ENCODE data around the gene UBAP1.
"Not testable (repeated sequence)": the region's sequence is repeated elsewhere in the genome, so short reads cannot be mapped to it uniquely, and the experiment has no call there.

Gene UBAP1

DNA sequence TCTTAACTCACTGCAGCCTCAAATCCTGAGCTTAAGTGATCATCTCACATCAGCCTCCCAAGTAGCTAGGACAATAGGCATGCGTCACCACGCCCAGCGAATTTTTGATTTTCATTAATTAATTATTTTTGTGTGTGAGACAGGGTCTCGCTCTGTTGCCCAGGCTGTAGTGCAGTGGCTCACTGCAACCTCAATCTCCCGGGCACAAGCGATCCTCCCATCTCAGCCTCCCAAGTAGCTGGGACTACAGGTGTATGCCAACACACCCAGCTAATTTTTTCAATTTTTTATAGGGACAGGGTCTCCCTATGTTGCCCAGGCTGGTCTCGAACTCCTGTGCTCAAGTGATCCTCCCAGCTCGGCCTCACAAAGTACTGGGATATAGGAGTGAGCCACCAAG, 41.4 kb downstream of the UBAP1 start:
- in situ Hi-C loops (cut with HindIII; ENCODE audit: low sequenced_read_pairs), result no loop called here

DNA sequence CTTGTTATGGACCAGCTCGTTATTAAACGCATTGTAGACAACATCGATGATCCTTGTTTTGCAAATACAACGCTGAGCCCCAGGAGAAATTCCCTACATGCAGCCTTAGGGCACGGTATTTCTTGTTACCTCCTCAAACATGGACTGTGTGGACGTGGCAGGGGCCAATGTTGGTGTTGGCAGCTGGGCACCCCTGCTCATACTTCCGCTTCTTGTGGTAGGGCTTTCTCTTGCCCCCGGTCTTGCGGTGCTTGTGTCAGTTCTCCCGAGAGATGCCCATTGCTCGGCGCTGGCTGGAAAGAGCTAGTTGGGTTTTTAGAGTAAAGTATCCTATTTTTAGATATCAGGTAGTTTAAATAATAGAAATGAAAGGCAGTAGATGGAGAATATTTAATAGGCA, 45.5 kb downstream of the UBAP1 start:
- in situ Hi-C loops (cut with HindIII; ENCODE audit: low sequenced_read_pairs), result no loop called here

DNA sequence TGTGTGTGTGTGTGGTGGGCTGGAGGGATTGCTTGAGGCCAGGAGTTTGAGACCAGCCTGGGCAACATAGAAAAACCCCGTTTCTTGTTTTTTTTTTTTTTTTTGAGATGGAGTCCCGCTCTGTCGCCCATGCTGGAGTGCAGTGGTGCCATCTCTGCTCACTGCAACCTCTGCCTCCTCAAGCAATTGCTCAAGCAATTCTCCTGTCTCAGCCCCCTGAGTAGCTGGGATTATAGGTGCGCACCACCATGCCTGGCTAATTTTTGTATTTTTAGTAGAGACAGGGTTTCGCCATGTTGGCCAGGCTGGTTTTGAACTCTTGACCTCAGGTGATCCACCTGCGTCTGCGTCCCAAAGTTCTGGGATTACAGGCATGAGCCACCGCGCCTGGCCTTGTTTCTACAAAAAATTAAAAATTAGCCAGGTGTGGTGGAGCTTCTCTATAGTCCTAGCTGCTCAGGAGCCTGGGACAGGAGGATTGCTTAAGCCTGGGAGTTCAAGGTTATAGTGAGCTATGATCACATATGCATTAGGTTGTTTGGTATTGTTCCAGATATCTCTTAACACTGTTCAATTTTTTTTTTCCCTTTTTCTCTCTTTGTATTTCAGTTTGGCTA, 47.4 kb downstream of the UBAP1 start:
- in situ Hi-C loops (cut with HindIII; ENCODE audit: low sequenced_read_pairs), result not testable (repeated sequence)

DNA sequence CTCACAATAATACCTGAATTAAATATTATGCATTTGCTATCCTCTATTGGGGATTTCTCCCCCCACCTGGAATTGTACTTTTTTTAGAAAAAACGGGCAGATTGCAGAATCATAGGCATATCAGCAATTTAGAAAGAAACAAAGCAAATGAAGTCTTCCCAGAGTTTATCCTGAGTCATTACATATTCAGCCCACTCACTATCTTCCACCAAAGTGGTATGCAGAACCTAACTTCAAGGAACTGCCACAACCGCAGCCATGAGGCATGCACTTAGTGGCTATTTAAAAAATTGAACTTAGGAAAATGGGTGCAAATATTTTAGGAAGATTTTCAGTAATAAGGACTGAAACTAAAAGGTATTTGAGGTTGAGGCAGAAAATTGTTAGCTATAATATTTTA, 48.6 kb downstream of the UBAP1 start:
- in situ Hi-C loops (cut with HindIII; ENCODE audit: low sequenced_read_pairs), result no loop called here

DNA sequence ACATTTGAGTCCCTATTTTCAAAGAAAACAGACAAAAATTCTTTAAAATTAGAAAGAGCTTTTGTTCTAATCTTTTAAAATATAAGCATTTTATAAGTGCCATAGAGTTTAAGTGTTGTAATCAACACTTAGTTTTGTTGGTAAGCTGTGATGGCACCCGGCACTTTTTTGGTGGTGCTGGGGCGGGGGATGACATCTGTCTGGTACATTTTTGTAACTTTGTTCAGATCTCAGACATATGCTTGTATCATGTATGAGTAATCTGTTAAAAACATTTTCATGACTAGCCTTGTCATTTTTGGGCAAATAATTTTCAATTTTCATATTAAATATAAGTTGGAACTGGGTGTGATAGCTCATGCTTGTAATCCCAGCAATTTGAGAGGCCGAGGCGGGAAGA, 51.7 kb downstream of the UBAP1 start:
- in situ Hi-C loops (cut with HindIII; ENCODE audit: low sequenced_read_pairs), result no loop called here

DNA sequence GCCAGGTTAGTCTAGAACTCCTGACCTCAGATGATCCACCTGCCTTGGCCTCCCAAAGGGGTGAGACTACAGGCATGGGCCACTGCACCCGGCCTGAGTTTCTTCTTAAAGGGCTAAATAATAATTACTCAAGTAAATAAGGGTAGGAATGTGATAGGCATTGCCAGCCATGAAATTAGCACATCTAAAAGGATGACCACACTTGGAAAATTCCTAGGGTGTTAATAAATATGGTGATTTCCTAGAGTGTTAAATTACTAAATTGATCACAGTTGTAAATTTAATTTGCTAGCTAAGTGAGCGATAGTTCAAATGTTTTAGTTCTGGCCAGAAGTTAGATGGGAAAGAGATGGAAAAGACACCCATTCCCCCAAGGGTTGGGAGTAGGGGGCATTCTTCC, 53.4 kb downstream of the UBAP1 start:
- in situ Hi-C loops (cut with HindIII; ENCODE audit: low sequenced_read_pairs), result no loop called here

DNA sequence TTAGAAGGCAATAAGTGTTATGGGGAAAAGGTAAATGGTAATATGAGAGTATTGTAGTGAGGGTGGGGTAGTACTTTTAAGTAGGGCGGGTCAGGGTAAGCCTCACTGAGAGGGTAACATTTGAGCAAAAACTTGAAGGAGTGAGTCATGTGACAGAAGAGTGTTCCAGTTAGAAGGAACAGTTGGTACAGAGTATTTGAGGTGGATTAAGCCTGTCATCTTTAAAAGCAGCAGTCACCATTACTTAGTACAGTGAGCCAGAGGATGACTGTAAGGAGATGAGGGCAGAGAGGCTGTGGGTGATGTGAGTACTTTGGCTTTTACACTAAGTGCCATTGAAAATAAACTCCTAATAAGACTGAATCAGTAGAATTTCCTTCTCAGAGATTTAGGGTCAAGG, 54.8 kb downstream of the UBAP1 start:
- in situ Hi-C loops (cut with HindIII; ENCODE audit: low sequenced_read_pairs), result no loop called here

DNA sequence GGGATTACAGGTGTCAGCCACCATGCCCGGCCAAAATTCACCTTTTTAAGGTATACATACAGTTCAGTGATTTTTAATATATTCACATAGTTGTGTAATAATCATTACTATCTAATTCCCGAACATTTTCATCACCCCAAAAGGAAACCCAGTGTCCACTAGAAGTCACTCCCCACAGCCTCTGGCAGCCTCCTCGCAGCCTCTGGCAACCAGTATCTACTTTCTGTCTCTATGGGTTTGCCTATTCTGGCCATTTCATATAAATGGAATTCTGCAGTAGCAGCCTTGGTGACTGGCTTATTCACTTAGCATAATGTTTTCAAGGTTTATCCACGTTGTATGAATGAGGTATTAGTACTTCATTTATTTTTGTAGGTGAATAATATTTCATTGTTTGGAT, 59.0 kb downstream of the UBAP1 start:
- in situ Hi-C loops (cut with HindIII; ENCODE audit: low sequenced_read_pairs), result no loop called here

DNA sequence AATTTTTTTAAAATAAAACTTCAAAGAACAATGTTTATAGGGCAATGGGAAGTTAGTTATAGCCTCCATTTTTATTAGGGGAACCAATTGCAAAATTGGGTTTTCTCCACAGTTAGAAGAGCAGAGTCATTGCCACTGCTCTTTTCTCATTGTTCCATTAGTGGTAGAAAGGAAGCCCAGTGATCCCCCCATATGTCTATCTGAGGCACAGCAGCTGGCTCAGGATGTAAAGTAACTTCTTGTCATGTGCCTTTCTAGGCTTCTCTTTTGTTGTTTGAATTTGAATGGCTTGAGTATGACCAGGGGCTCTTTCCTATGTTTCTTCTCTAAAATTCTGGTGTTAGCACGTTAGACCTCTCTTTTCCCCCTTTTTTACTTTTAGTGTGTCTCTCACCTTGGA, 61.2 kb downstream of the UBAP1 start:
- in situ Hi-C loops (cut with HindIII; ENCODE audit: low sequenced_read_pairs), result no loop called here

DNA sequence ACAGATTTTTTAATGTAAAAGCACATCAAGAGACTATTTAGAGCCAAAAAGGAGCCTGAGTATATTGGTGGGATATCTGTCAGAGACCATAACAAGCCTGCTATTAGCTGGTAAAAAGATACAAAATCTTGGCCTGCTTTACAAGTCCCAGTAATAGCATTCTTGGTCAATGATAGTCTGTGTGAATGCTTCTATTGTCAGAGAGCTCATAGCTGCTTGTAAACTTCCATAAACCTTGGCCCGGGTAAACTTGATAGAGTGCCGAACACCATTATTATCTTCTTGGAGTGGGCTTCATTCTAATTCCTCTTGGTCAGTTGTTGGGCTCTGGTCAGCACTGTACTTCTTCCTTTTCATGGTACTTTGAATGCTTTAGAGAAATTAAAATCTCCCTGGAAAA, 64.0 kb downstream of the UBAP1 start:
- in situ Hi-C loops (cut with HindIII; ENCODE audit: low sequenced_read_pairs), result no loop called here

DNA sequence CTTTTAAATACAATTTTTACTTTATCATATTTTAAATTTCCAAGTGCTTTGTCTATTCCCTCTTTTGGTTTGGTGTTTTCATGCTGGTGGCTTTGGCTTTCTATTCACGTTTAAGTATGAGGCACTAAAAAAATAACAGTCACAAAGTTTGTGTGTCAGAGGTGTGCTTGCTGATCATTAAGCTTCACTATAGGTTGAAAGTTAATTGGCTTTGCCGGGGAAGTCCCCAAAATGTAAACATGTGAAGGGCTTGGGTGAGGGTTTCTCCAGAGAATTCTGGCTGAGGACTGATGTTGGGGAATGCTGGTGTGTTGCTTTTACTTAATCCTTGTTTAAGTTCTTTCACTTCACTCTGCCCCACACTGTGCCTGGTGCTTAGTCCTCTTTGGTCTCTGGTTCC, 66.4 kb downstream of the UBAP1 start:
- in situ Hi-C loops (cut with HindIII; ENCODE audit: low sequenced_read_pairs), result not testable (repeated sequence)

DNA sequence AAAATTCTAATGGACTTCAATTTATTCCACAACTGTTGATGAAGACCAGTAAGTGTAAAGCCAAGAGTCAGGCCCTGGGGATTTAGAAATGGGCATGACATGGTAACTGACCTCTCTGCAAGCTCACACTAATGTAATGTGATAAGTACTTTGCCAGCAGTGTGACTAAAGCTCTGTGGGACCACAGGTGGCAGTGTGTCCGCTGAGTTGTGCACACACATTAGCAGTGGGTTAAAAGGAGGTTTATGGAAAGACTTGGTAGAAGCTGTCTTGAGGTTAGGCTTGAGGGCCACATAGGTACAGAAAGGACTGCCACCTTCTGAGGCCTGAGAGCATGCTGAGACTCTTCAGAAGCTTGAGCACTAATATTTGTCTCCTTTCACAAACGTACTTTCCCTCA, 67.6 kb downstream of the UBAP1 start:
- in situ Hi-C loops (cut with HindIII; ENCODE audit: low sequenced_read_pairs), result no loop called here

DNA sequence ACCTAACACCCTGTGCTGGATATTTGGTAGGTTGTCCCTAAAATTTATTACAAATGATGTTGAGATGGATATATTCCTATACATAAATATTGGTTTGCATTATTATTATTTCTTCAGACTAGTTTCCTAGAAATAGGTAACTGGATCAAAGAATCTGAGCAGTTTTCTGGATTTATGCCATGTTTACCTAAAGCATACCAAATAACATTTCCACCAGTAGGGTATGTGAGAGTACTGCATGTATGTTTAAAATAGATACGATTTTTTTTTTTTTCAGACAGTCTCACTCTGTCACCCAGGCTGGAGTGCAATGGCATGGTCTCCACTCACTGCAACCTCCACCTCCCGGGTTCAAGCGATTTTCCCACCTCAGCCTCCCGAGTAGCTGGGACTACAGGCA, 68.9 kb downstream of the UBAP1 start:
- in situ Hi-C loops (cut with HindIII; ENCODE audit: low sequenced_read_pairs), result not testable (repeated sequence)

DNA sequence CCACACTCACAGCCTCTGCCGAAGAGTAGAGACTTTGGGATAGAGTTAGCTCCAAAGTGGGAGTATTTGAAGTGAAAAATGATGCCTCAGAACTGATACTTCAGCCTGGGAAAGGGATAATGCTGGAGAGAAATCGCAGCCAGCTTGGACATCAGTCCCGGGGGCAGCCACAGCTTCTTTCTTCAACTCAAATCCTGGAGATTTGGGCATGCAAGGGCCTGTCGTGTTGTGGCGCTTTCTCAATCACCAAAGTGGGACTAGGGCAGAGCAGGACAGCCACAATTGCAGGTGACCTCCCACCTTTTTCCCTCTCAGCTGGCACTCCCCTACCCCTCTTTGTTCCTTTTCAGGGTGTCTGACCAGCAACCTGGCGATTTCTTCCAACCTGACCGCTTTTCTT, 70.4 kb downstream of the UBAP1 start:
- in situ Hi-C loops (cut with HindIII; ENCODE audit: low sequenced_read_pairs), result no loop called here

DNA sequence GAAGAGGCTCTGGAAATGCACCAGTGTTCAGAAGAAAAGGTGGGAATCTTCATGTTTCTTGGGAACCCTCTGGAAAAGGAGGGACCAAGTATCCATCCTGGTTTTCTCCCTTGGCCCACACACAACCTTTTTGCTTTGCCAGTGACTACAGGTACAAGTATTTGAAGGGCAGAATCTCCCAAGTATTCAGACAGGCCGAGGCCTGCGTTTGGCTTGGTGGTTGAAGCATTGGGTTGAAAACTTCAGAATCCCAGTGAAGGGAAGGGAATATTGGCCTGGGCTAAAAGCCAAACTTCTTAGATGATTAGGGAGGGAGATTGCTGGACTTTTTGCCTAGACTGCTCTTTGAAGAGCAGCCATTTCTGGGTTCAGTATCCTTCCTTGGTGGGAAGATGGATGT, 71.9 kb downstream of the UBAP1 start:
- in situ Hi-C loops (cut with HindIII; ENCODE audit: low sequenced_read_pairs), result no loop called here

DNA sequence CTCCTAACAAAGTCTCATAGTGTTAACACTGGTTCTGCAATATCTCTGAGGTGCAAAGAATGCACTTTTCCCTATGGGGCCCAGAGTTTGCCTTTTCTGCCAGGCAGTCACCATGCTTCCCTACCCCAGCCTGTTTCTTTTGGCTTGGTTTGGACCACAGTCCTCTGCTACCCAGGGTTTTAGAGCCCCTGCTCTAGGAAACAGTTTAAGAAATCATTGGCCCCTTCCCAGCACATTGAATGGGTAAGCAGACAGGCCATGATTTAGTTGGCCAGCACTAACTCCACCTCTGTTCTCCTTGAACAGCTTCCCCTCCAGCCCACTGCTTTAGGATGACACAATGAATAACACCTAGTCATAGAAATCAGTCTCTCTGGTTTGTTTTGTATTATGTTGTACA, 73.2 kb downstream of the UBAP1 start:
- in situ Hi-C loops (cut with HindIII; ENCODE audit: low sequenced_read_pairs), result no loop called here

DNA sequence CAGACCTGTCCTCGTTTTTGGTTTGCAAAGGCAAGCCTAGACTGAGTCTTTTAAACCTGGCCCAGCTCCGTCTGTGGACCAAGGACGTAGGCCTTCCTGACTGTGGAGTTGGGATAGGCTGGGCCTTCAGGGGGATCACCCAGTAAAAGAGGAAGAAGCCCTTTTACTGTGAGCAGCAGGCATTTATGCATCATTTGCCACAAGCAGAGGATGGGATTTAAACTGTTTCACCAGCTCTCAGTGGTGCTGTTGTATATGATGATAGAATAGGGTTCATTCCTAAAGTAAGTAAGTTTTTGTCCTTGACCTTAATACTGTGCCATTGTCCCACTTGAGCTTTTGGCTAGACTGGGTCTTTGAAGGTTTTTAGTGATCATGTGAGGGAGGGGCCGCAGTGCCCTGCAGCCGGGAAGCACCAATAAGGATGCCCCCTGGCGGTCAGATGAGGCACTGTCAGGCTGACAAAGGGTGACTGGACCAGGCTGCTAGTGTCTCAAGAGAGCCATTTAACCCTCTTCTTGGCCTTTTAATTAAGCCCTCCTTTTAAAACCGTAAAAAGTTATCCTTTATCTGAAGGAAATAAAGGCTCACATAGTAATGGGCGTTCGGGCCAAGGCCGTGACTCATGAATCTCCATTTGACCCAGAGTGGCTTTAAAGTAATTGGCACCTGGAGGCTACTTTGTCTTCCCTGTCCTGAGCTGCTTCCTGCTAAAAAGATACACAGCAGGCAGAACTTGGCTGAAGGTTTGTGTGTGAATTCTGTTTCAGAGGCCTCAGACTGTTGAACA, 74.0 kb downstream of the UBAP1 start:
- in situ Hi-C loops (cut with HindIII; ENCODE audit: low sequenced_read_pairs), result no loop called here

DNA sequence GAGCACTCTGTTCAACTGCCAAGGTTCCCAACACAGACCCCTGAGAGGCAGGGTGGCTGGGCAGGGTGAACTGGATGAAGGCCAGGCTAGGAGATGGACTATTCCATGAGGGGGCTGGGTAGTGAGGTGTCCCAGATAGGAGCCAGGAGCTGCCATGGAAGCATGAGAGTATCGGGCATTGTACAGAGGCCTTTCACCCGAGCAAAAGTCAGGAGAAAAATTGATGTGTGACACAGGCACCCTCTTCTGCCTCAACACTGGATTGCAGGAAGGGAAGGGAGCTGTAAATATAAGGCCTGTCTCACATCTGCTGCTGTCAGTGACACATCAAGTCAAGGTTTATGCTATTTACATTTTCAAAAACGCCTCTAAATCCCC, 74.6 kb downstream of the UBAP1 start:
- in situ Hi-C loops (cut with HindIII; ENCODE audit: low sequenced_read_pairs), result no loop called here

DNA sequence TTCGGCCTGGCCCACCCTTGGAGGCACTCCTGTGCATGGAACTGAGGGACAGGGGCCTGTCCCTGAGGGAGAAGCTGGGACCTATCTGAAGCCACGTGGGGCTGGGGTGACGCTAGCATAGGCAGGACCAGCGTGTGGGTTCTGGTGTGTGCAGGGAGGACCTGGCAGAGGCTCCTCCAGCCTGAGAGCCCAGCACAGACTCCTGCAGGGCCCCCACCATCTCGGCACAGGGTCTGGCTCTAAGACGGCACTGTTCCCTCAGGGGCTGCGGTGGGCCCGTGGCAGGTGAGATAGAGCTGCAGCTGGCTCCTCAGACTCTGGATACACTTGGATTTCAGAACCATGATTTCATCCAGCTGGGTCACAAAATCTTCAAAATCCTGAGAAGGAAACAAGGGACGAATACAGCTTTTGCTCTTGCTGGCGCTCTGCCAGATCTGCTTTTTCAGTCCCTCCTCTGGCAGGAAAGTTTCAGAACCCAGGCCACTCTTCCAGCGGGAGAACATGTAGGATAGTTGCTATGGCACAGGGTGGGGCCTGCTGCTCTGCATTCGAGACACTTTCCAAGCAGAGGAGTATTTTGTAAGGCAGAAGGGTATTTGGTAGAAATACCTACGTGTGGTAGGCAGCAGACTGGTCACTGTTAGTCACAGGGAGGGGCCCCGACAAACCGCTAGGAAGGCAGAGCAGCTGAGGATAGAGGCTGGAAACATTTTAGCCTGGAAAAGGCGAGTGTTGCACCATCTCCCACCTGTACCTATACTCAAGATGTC, 75.5 kb downstream of the UBAP1 start:
- in situ Hi-C loops (cut with HindIII; ENCODE audit: low sequenced_read_pairs), result no loop called here

DNA sequence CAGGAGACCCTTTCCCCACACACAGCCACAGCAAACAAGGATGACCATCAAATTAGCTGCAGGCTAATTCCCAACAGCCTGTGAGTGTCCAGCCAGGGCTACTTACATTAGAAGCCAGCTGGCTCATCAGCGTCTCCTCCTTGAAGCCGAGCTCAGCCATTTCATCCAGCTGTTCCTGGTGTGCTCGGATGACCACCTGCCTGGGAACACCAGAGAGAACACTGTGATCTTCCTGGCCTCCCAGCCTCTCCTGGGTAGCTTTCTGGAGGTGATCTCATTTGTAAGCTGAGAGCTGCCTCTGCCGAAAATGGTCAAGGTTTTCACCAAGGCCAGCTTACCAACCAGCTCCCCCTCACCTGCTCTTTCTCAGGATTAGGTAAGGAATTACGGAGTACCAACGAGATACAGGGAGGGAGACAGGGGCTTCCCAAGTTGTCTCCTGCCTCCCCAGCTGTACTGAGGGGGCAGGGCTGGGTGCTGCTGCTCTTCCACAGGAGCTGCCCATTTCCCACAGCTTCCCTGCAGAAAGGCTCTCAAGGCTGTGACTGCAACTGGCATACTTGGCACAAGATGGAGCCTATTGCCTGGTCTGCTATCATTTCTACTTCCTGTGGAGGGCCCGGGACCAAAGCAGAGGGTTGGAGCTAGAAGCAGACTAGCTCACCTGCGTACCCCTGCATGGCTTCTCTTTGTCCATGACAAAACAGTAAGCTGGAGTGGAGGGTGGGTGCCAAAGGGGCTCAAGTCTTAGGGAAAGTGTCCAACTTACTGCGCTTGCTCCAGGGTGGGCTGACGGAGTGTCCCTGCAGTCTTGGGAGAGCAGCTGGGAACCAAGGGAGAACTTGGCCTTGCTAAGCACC, 76.4 kb downstream of the UBAP1 start:
- in situ Hi-C loops (cut with HindIII; ENCODE audit: low sequenced_read_pairs), result no loop called here

DNA sequence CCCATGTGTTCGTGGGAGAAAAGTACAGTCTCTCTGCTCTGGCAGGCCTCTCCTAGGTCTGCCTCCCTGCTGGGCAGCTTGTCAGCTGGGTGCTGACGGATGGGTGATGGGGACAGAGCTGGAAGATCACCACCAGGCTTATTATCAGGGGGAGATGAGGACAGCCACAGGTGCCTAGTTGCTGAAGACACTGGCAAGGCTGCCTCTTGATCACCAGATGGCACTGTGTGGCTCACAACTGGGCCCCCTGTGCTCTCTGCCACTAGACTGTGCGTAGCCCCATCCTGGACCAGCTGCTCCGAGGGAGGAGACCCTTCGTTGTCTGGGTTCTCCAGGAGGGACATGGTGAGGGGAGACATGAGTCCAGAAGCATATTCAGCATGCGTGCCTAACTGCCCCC, 77.3 kb downstream of the UBAP1 start:
- in situ Hi-C loops (cut with HindIII; ENCODE audit: low sequenced_read_pairs), result no loop called here
